ENCODE data around the gene GPSM3.

GPSM3 gene

GRCh38 chr6:32178547-32179440 is 13.6 kb downstream of the GPSM3 start:
- Histone ChIP-seq H4K20me1 (ENCODE audit: insufficient read depth, low read length) (no peaks in the 10 kb centered on the region), H3K9ac (ENCODE audit: low read depth, low read length) (peak overlapping the region; percentile 79), H3K4me2 (ENCODE audit: insufficient read depth, low read length) (peak overlapping the region; percentile 75), H3K79me2 (ENCODE audit: insufficient read depth, low read length) (peaks cover 45% of the 10 kb centered on the region), H3K27ac (ENCODE audit: low read length) (peak overlapping the region; percentile 93), H2AFZ (ENCODE audit: low read depth, low read length) (peak overlapping the region; percentile 74), H3K4me3 (ENCODE audit: low read depth in 1 of 2, low read length in 2 of 2) (peak overlapping the region; percentile 74 to 91), H3K27me3 (ENCODE audit: insufficient read depth, low read length, poor library complexity) (no peaks in the 10 kb centered on the region), H3K36me3 (ENCODE audit: insufficient read depth, low read length) (peaks cover 44% of the 10 kb centered on the region), H3K4me1 (ENCODE audit: insufficient read depth, low read length) (peaks cover 53% of the 10 kb centered on the region), H3K9me3 (ENCODE audit: insufficient read depth, low read length, severe bottlenecking) (no peaks in the 10 kb centered on the region)
- no peak for ATAC-seq (ENCODE audit: insufficient read depth, low read depth)
- no peak for DNase-seq
- TF ChIP-seq CTCF (IDR thresholded peaks at IDR 0.05; ENCODE audit: borderline replicate concordance, extremely low read depth, low read length, poor library complexity, severe bottlenecking) (no peak), EZH2 (IDR thresholded peaks at IDR 0.05; ENCODE audit: borderline replicate concordance, low read depth, low read length, severe bottlenecking) (no peak)

GRCh38 chr6:32177788-32178546 is 14.5 kb downstream of the GPSM3 start, which contains the start of gene RNF5:
RNF5 (plus strand) TSS chr6:32178405; CDS start chr6:32178512, 107 bp downstream.
- Histone ChIP-seq H3K27me3 (ENCODE audit: insufficient read depth, low read length, poor library complexity) (no peaks in the 10 kb centered on the region), H3K9me3 (ENCODE audit: insufficient read depth, low read length, severe bottlenecking) (no peaks in the 10 kb centered on the region), H3K4me1 (ENCODE audit: insufficient read depth, low read length) (peaks cover 53% of the 10 kb centered on the region), H3K79me2 (ENCODE audit: insufficient read depth, low read length) (peaks cover 47% of the 10 kb centered on the region), H3K9ac (ENCODE audit: low read depth, low read length) (peak within 1 kb of the TSS; percentile 92), H4K20me1 (ENCODE audit: insufficient read depth, low read length) (no peaks in the 10 kb centered on the region), H3K4me2 (ENCODE audit: insufficient read depth, low read length) (peak within 1 kb of the TSS; percentile 75), H3K27ac (ENCODE audit: low read length) (peak within 1 kb of the TSS; percentile 93), H2AFZ (ENCODE audit: low read depth, low read length) (peak within 1 kb of the TSS; percentile 74), H3K36me3 (ENCODE audit: insufficient read depth, low read length) (peaks cover 35% of the 10 kb centered on the region), H3K4me3 (ENCODE audit: low read depth in 1 of 2, low read length in 2 of 2) (peak within 1 kb of the TSS; percentile 74 to 91)
- peak; percentile 98 for DNase-seq
- ATAC-seq (ENCODE audit: insufficient read depth, low read depth), result peak; percentile 85
- TF ChIP-seq EZH2 (IDR thresholded peaks at IDR 0.05; ENCODE audit: borderline replicate concordance, low read depth, low read length, severe bottlenecking), result no peak
- TF ChIP-seq CTCF (IDR thresholded peaks at IDR 0.05; ENCODE audit: borderline replicate concordance, extremely low read depth, low read length, poor library complexity, severe bottlenecking), result no peak

- H3K27ac ChIP-seq (ENCODE audit: low read length), result peak overlapping the region; percentile 93
These were observed 15.2 kb downstream of the GPSM3 start for GRCh38 chr6:32177183-32177787.

More at GRCh38 chr6:32177183-32177787, 15.2 kb downstream of the GPSM3 start:
- peak overlapping the region; percentile 92 for H3K9ac ChIP-seq (ENCODE audit: low read depth, low read length)
- H3K27me3 ChIP-seq (ENCODE audit: insufficient read depth, low read length, poor library complexity), result no peaks in the 10 kb centered on the region
- H3K36me3 ChIP-seq (ENCODE audit: insufficient read depth, low read length), result peaks cover 28% of the 10 kb centered on the region
- H4K20me1 ChIP-seq (ENCODE audit: insufficient read depth, low read length), result no peaks in the 10 kb centered on the region
- no peaks in the 10 kb centered on the region for H3K9me3 ChIP-seq (ENCODE audit: insufficient read depth, low read length, severe bottlenecking)
- H3K4me1 ChIP-seq (ENCODE audit: insufficient read depth, low read length), result peaks cover 53% of the 10 kb centered on the region
- H3K4me3 ChIP-seq (ENCODE audit: low read depth in 1 of 2, low read length in 2 of 2), result peak overlapping the region; percentile 17 to 91; a peak in 3 of 4 replicates
- DNase-seq, result peak; percentile 66
- H2AFZ ChIP-seq (ENCODE audit: low read depth, low read length), result peak overlapping the region; percentile 73
- TF ChIP-seq EZH2 (IDR thresholded peaks at IDR 0.05; ENCODE audit: borderline replicate concordance, low read depth, low read length, severe bottlenecking), result no peak
- peaks cover 47% of the 10 kb centered on the region for H3K79me2 ChIP-seq (ENCODE audit: insufficient read depth, low read length)
- peak overlapping the region; percentile 75 for H3K4me2 ChIP-seq (ENCODE audit: insufficient read depth, low read length)
- ATAC-seq (ENCODE audit: insufficient read depth, low read depth), result no peak

Data from DND-41 (cell line).